ENCODE results near the gene DLG2. TPM values are rescaled to one million over a fixed set of nuclear protein-coding genes. Genes with fewer than 3 reads are reported as not detected.
"Not testable (repeated sequence)": the region's sequence is repeated elsewhere in the genome, so short reads cannot be mapped to it uniquely, and the experiment has no call there.

DLG2 gene
- total and polyA plus RNA-seq, 2 donors: 4.8 to 6.6 TPM

DNA sequence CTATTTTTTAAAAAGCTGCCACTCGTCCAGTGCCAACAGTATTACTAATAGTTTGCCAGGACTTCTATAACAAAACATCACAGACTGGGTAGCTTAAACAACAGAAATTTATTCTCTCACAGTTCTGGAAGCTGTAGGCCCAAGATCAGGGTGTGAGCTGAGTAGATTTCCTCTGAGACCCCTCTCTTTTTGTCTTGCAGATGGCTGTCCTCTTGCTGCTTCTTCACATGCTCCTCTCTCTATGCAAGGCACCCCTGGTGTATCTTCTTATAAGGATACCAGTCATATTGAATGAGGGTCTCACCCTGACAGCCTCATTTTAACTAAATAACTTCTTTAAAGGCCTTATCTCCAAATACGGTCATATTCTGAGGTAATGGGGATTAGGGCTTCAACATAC lies 390.9 kb downstream of the DLG2 start:
- DNase-seq (ENCODE audit: low read depth in 6 of 9, low spot score in 9 of 9): no peak
- Histone ChIP-seq H3K4me3 (ENCODE audit: low read length in 2 of 2) (no peak overlapping the region), H3K27ac (ENCODE audit: low read depth in 1 of 2, low read length in 1 of 2) (no peak overlapping the region), H3K4me1 (ENCODE audit: control insufficient read depth in 2 of 2, insufficient read depth in 2 of 2, low read length in 2 of 2) (no peaks in the 10 kb centered on the region), H3K9me3 (ENCODE audit: control insufficient read depth in 2 of 2, insufficient read depth in 1 of 2, low read length in 1 of 2) (no peaks in the 10 kb centered on the region), H3K36me3 (ENCODE audit: control insufficient read depth in 2 of 2, insufficient read depth in 2 of 2, low read length in 1 of 2) (no peaks in the 10 kb centered on the region), H3K27me3 (ENCODE audit: control insufficient read depth in 2 of 2, insufficient read depth in 1 of 2, low read length in 1 of 2) (no peaks in the 10 kb centered on the region)
- WGBS: 93% methylated on average over 2 of the region's 2 CpGs

DNA sequence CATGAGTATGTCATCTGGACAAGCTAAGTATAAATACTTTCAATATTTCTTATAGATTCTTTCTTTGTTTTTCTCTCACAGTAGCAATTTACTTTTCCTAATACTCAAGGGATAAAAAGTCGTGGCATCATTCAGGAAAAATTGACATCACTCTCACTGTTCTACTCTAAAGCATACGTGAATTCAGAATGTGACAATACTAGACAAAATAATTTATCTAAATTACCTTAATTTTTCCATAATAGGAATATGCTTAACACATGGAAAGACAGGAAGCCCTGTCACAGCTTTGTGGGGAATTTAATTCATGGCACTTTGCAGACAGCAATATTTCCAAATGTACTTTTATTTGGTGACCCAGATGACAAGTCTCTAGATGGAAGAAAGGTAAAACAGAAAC lies 394.6 kb downstream of the DLG2 start:
- WGBS: 85% methylated on average over 2 of the region's 2 CpGs
- H3K27me3 ChIP-seq (ENCODE audit: control insufficient read depth in 2 of 2, insufficient read depth in 1 of 2, low read length in 1 of 2): no peaks in the 10 kb centered on the region
- DNase-seq (ENCODE audit: low read depth in 6 of 9, low spot score in 9 of 9): no peak
- H3K36me3 ChIP-seq (ENCODE audit: control insufficient read depth in 2 of 2, insufficient read depth in 2 of 2, low read length in 1 of 2): no peaks in the 10 kb centered on the region
- no peak overlapping the region for H3K27ac ChIP-seq (ENCODE audit: low read depth in 1 of 2, low read length in 1 of 2)
- no peaks in the 10 kb centered on the region for H3K4me1 ChIP-seq (ENCODE audit: control insufficient read depth in 2 of 2, insufficient read depth in 2 of 2, low read length in 2 of 2)
- no peak overlapping the region for H3K4me3 ChIP-seq (ENCODE audit: low read length in 2 of 2)
- H3K9me3 ChIP-seq (ENCODE audit: control insufficient read depth in 2 of 2, insufficient read depth in 1 of 2, low read length in 1 of 2): no peaks in the 10 kb centered on the region

DNA sequence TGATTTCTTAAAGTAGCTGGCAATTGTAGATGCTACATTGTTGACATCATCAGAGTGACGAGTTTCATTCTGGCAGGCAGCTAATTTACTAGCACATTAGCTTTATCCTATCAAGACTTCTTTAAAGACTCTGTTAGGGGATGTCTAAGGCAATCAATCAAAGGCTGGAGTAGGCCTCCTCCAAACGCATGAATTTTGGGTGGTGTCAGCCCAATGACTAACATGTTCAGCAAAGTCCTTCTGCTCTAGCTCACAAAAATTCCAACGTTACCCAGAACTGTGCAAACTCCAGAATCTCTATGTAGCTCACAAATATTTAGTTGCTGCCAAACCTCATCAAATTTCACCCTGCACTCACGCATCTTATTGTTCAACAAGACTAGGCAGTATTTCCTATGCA lies 395.6 kb downstream of the DLG2 start:
- Histone ChIP-seq H3K27ac (ENCODE audit: low read depth in 1 of 2, low read length in 1 of 2) (no peak overlapping the region), H3K36me3 (ENCODE audit: control insufficient read depth in 2 of 2, insufficient read depth in 2 of 2, low read length in 1 of 2) (no peaks in the 10 kb centered on the region), H3K9me3 (ENCODE audit: control insufficient read depth in 2 of 2, insufficient read depth in 1 of 2, low read length in 1 of 2) (no peaks in the 10 kb centered on the region), H3K4me1 (ENCODE audit: control insufficient read depth in 2 of 2, insufficient read depth in 2 of 2, low read length in 2 of 2) (no peaks in the 10 kb centered on the region), H3K4me3 (ENCODE audit: low read length in 2 of 2) (no peak overlapping the region), H3K27me3 (ENCODE audit: control insufficient read depth in 2 of 2, insufficient read depth in 1 of 2, low read length in 1 of 2) (no peaks in the 10 kb centered on the region)
- DNase-seq (ENCODE audit: low read depth in 6 of 9, low spot score in 9 of 9): no peak
- WGBS: 89% methylated on average over 4 of the region's 4 CpGs

DNA sequence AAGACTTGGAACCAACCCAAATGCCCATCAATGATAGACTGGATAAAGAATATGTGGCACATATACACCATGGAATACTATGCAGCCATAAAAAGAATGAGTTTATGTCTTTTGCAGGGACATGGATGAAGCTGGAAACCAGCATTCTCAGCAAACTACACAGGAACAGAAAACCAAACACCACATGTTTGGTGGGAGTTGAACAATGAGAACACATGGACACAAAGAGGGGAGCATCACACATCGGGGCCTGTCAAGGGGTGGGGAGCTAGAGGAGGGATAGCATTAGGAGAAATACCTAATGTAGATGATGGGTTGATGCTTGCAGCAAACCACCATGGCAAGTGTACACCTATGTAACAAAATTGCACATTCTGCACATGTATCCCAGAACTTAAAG lies 397.4 kb downstream of the DLG2 start:
- H3K4me3 ChIP-seq (ENCODE audit: low read length in 2 of 2); H3K27me3 ChIP-seq (ENCODE audit: control insufficient read depth in 2 of 2, insufficient read depth in 1 of 2, low read length in 1 of 2); H3K27ac ChIP-seq (ENCODE audit: low read depth in 1 of 2, low read length in 1 of 2); DNase-seq (ENCODE audit: low read depth in 6 of 9, low spot score in 9 of 9); H3K4me1 ChIP-seq (ENCODE audit: control insufficient read depth in 2 of 2, insufficient read depth in 2 of 2, low read length in 2 of 2); H3K36me3 ChIP-seq (ENCODE audit: control insufficient read depth in 2 of 2, insufficient read depth in 2 of 2, low read length in 1 of 2); H3K9me3 ChIP-seq (ENCODE audit: control insufficient read depth in 2 of 2, insufficient read depth in 1 of 2, low read length in 1 of 2): not testable (repeated sequence)
- 96% methylated on average over 1 of the region's 1 CpG for WGBS

DNA sequence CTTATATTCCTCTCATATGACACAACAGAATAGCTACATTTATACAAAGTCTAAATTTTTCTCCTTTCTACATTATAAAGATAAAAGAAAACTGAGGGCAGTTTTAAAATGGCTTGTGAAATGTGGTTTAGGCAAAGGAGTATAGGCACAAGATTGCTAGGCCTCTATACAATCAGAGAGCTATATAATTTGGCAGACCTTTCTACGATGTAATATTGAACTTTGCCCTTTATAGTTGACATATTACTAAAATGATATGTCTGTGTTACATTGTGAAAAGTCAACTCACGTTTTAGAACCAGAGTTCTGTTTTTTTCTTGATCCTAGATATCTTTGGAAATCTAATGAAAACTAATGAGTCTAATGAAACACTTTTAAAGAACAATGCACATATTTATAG lies 430.2 kb downstream of the DLG2 start:
- H3K9me3 ChIP-seq (ENCODE audit: control insufficient read depth in 2 of 2, insufficient read depth in 1 of 2, low read length in 1 of 2): peaks cover 0 to 10% of the 10 kb centered on the region in 2 donors
- WGBS: 85% methylated on average over 2 of the region's 2 CpGs
- H3K36me3 ChIP-seq (ENCODE audit: control insufficient read depth in 2 of 2, insufficient read depth in 2 of 2, low read length in 1 of 2): no peaks in the 10 kb centered on the region
- H3K4me3 ChIP-seq (ENCODE audit: low read length in 2 of 2): no peak overlapping the region
- no peak overlapping the region for H3K27ac ChIP-seq (ENCODE audit: low read depth in 1 of 2, low read length in 1 of 2)
- no peaks in the 10 kb centered on the region for H3K27me3 ChIP-seq (ENCODE audit: control insufficient read depth in 2 of 2, insufficient read depth in 1 of 2, low read length in 1 of 2)
- no peaks in the 10 kb centered on the region for H3K4me1 ChIP-seq (ENCODE audit: control insufficient read depth in 2 of 2, insufficient read depth in 2 of 2, low read length in 2 of 2)
- DNase-seq (ENCODE audit: low read depth in 6 of 9, low spot score in 9 of 9): no peak

DNA sequence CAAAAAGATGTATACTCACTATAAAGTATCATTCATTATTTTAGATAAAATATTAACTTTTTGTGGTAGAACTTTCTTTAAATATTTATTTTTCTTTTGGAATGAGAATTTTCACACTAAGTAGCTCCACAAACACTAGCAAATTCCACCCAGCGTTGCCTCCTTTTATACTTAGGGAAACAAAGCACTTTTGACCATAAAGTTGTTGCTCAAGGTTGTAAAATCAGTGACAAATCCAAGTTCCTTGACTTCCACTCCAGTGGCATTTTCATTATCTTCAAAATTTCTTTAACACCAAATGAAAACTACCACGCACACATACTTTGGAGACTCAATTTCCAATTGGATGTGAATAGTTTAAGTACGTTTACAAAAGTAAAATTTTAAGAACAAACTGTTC lies 431.2 kb downstream of the DLG2 start:
- Histone ChIP-seq H3K27ac (ENCODE audit: low read depth in 1 of 2, low read length in 1 of 2) (no peak overlapping the region), H3K9me3 (ENCODE audit: control insufficient read depth in 2 of 2, insufficient read depth in 1 of 2, low read length in 1 of 2) (peaks cover 0 to 4% of the 10 kb centered on the region in 2 donors), H3K4me3 (ENCODE audit: low read length in 2 of 2) (no peak overlapping the region), H3K36me3 (ENCODE audit: control insufficient read depth in 2 of 2, insufficient read depth in 2 of 2, low read length in 1 of 2) (no peaks in the 10 kb centered on the region), H3K27me3 (ENCODE audit: control insufficient read depth in 2 of 2, insufficient read depth in 1 of 2, low read length in 1 of 2) (no peaks in the 10 kb centered on the region), H3K4me1 (ENCODE audit: control insufficient read depth in 2 of 2, insufficient read depth in 2 of 2, low read length in 2 of 2) (no peaks in the 10 kb centered on the region)
- 91% methylated on average over 3 of the region's 3 CpGs for WGBS
- DNase-seq (ENCODE audit: low read depth in 6 of 9, low spot score in 9 of 9): no peak

DNA sequence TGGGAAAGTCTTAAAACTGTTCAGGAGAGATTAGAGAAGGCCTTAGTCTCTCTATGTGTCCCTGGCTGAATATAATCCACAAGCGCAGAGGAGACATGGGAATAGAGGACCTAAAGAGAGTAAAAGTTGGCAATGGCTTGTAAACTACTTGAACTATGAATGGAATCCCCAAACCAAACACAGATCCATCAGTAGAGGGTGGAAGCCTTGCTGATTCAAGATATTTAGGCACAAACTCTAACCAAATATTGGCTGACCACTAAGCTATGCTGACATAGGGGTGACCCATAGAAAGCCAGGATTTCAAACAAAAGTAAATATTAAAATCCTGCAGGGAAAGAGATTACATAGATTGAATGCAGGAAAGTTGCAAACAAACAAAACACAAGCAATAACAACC lies 439.2 kb downstream of the DLG2 start:
- H3K36me3 ChIP-seq (ENCODE audit: control insufficient read depth in 2 of 2, insufficient read depth in 2 of 2, low read length in 1 of 2): no peaks in the 10 kb centered on the region
- H3K27me3 ChIP-seq (ENCODE audit: control insufficient read depth in 2 of 2, insufficient read depth in 1 of 2, low read length in 1 of 2): no peaks in the 10 kb centered on the region
- no peaks in the 10 kb centered on the region for H3K9me3 ChIP-seq (ENCODE audit: control insufficient read depth in 2 of 2, insufficient read depth in 1 of 2, low read length in 1 of 2)
- no peak overlapping the region for H3K4me3 ChIP-seq (ENCODE audit: low read length in 2 of 2)
- no peak overlapping the region for H3K27ac ChIP-seq (ENCODE audit: low read depth in 1 of 2, low read length in 1 of 2)
- 100% methylated on average over 1 of the region's 1 CpG for WGBS
- DNase-seq (ENCODE audit: low read depth in 6 of 9, low spot score in 9 of 9): no peak
- no peaks in the 10 kb centered on the region for H3K4me1 ChIP-seq (ENCODE audit: control insufficient read depth in 2 of 2, insufficient read depth in 2 of 2, low read length in 2 of 2)

DNA sequence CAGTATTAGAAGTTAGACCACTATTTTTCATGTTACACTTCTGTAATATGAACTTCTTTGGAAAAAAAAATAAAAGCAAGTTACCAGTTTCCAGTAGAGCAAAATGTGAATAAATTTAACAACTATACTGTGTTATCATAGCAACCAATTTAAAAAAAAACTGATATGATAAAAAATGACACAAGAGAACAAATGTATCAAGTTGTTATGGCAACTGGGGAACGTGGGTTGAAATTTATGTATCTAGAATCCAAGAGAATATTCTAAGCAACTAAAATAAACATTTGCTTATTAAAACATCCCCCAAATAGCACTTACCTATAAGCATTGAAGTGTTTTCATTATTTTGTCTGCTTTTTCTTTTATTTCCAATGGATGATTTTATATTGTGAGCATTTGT lies 442.4 kb downstream of the DLG2 start:
- H3K27ac ChIP-seq (ENCODE audit: low read depth in 1 of 2, low read length in 1 of 2): no peak overlapping the region
- H3K4me1 ChIP-seq (ENCODE audit: control insufficient read depth in 2 of 2, insufficient read depth in 2 of 2, low read length in 2 of 2): no peaks in the 10 kb centered on the region
- H3K4me3 ChIP-seq (ENCODE audit: low read length in 2 of 2): no peak overlapping the region
- no peaks in the 10 kb centered on the region for H3K9me3 ChIP-seq (ENCODE audit: control insufficient read depth in 2 of 2, insufficient read depth in 1 of 2, low read length in 1 of 2)
- 72% methylated on average over 1 of the region's 1 CpG for WGBS
- no peak for DNase-seq (ENCODE audit: low read depth in 6 of 9, low spot score in 9 of 9)
- H3K27me3 ChIP-seq (ENCODE audit: control insufficient read depth in 2 of 2, insufficient read depth in 1 of 2, low read length in 1 of 2): no peaks in the 10 kb centered on the region
- H3K36me3 ChIP-seq (ENCODE audit: control insufficient read depth in 2 of 2, insufficient read depth in 2 of 2, low read length in 1 of 2): no peaks in the 10 kb centered on the region

DNA sequence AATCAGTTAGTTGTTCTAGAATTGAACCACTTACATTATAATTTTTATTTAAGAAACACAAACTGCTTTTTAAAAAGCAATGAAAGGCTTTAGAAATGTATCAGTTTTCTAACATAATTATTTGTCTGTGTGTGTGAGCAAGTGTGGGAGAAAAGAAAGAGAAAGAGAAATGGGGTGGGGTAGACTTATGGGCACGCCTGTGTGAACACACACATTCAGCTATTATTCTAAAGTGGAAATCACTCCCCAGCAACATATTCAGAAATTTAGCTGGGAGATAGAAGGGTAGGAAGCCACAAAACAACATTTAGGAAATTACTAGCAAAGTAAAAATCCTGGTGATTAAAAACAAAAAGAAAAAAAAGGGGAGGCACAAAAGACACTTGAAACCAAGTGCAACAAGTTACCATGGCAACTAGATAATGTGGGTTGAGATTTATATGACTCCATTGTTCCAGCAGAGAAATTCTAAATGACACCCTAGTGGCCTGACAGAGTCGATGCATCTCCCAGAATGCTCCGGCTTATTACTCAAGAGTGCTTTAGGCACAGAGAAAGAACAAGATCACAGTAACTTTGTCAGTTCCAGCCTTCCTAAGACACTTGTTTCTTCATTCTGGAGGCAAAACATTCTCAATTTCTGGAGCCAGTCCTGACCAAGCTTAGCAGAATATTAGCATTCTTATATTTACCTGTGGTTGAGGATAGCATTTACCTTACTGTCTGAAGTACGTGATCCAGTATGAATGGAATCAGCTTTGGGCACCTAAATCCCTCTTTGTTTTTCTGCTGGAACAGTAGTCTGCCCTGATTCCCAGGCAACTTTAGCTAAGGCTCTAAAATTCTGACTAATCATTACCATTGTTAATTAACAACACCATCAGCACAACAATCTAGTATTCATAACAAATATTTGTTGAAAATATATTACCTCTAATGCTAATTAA lies 444.4 kb downstream of the DLG2 start:
- Histone ChIP-seq H3K27me3 (ENCODE audit: control insufficient read depth in 2 of 2, insufficient read depth in 1 of 2, low read length in 1 of 2) (no peaks in the 10 kb centered on the region), H3K4me3 (ENCODE audit: low read length in 2 of 2) (no peak overlapping the region), H3K4me1 (ENCODE audit: control insufficient read depth in 2 of 2, insufficient read depth in 2 of 2, low read length in 2 of 2) (no peaks in the 10 kb centered on the region), H3K9me3 (ENCODE audit: control insufficient read depth in 2 of 2, insufficient read depth in 1 of 2, low read length in 1 of 2) (no peaks in the 10 kb centered on the region), H3K36me3 (ENCODE audit: control insufficient read depth in 2 of 2, insufficient read depth in 2 of 2, low read length in 1 of 2) (no peaks in the 10 kb centered on the region), H3K27ac (ENCODE audit: low read depth in 1 of 2, low read length in 1 of 2) (no peak overlapping the region)
- 74% methylated on average over 4 of the region's 4 CpGs for WGBS
- DNase-seq (ENCODE audit: low read depth in 6 of 9, low spot score in 9 of 9): no peak

All from thymus (tissue), 11 donors.